GM15510 (cell line): Measurements from ENCODE around the gene NTM.

Experiments used
- POLR2A ChIP-seq: IDR thresholded peaks from 3 replicates; pipeline ENCODE4 v1.6.1; 2011; ENCODE audit warnings: borderline replicate concordance; ENCODE audit not compliant: insufficient read length; ENCODE audit errors: extremely low read depth

NTM gene

GRCh38 chr11:131767421-131767820 lies 397.0 kb downstream of the NTM start:
- no peak for TF ChIP-seq POLR2A

GRCh38 chr11:131770801-131771200 lies 400.4 kb downstream of the NTM start:
- TF ChIP-seq POLR2A: no peak

DNA sequence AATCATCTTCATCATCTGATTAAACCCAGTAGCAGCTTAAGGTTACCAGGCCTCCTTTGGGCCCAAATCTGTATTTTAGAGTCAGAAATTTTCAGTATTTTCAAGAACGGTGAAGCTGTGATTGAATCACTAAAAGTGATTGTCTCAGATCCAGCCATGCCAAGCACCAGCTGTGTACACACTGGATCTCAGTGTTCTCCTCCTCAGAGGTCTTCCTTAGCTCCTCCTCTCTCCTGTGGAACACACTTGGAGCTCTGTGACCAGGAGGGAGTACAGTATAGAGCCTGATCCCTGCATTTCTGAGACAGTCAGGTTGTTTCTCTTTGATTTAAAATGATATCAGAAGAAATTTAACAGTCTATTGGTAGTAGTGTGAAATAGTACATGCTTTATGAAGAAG lies 401.1 kb downstream of the NTM start:
- TF ChIP-seq POLR2A: no peak

- TF ChIP-seq POLR2A: no peak
Measured at GRCh38 chr11:131773626-131774025, 403.2 kb downstream of the NTM start.

GRCh38 chr11:131776211-131776610 lies 405.8 kb downstream of the NTM start:
- TF ChIP-seq POLR2A: no peak

- TF ChIP-seq POLR2A: no peak
Measured at GRCh38 chr11:131785801-131786200, 415.4 kb downstream of the NTM start.

DNA sequence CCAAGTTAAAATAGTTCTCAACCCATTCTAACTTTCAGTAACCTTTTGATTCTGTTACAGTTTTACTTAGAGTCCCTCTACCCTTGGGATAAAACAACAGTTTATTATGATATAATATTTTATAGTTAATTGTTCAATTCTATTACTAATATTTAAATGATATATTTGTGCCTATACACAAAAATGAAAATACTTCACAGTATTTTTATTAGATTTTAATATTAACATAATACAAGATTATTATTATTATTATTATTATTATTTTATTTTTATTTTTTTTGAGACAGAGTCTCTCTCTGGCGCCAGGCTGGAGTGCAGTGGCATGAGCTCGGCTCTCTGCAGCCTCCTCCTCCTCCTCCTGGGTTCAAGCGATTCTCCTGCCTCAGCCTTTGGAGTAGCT lies 416.7 kb downstream of the NTM start:
- no peak for TF ChIP-seq POLR2A

GRCh38 chr11:131790586-131790985 lies 420.2 kb downstream of the NTM start:
- TF ChIP-seq POLR2A: no peak

GRCh38 chr11:131792243-131792642 lies 421.8 kb downstream of the NTM start:
- TF ChIP-seq POLR2A: no peak

DNA sequence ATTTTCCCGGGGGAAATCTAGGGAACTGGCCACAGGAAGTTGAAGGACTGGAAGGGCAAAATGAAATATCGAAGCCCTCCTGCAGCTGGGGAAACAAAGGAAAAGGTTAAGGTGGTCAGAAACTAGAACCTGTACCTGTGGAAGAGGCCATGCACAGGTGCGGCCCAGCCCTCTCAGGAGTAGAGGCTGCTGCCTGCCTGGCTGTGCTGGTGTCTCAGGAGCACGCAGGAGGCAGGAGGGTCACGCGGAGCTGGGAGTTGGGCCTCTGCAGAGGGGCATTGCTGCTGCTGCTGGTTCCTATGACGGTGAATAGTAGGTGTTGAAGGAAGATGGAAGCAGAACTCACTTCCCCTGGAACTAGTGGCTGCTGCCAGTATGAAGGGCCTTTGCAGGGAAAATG lies 425.7 kb downstream of the NTM start:
- TF ChIP-seq POLR2A: no peak

- no peak for TF ChIP-seq POLR2A
Measured at GRCh38 chr11:131796541-131796940, 426.1 kb downstream of the NTM start.

DNA sequence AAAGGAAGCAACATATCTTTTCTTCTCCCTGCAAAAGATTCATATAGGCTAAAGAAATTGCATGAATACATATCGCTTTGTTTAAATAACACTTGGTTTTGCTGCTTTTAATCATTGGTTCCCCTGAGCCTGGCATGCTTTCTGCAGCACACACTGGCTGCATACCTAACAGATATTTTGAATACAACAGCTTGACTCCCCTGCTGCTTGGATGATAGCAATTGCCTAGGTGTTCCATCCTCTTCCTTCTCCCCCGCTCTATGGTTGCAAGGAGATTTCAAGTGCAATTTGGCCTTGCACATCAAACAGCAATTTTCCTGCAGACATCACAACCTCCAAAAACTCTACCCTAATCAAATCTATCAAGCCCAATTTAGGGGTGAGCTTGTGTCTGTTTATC lies 430.0 kb downstream of the NTM start:
- TF ChIP-seq POLR2A: no peak

- no peak for TF ChIP-seq POLR2A
Measured at GRCh38 chr11:131802440-131803115, 432.2 kb downstream of the NTM start.

DNA sequence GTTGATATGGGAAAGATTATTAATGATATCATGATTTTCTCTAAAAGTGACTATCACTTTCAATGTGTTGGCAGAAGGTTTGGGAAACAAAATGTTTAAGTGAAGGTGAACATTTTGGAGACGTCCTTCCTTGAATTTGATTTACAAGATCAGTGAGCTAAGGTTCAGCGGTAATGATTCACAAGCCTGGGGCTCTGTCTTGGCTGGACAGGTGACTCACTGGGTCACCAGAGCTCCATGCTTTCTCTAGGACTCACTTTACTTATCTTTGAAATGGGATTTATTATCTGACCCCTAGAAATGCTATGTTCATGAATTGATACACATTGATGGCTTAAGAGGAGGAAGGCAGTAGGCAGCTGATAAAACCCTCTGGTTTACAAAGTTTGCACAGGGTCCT lies 437.5 kb downstream of the NTM start:
- TF ChIP-seq POLR2A: no peak

DNA sequence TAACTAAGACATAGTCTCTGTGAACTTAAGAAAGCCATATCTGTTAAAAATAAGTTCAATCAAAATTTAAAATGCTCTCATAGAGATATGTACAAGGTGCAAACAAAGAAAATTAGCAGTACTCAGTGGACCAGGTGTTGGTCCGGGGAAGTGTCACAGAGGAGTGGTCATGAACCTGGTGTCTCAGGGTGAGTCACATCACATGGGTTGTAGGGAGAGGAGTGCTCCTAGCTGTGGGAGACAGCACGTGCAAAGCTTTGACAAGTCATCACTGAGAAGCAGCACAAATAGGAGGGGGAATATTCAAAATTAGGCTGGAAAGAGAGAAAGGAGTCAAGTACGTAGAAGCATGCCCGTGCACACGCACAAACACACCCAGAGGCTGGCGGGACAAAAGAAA lies 438.1 kb downstream of the NTM start:
- no peak for TF ChIP-seq POLR2A

DNA sequence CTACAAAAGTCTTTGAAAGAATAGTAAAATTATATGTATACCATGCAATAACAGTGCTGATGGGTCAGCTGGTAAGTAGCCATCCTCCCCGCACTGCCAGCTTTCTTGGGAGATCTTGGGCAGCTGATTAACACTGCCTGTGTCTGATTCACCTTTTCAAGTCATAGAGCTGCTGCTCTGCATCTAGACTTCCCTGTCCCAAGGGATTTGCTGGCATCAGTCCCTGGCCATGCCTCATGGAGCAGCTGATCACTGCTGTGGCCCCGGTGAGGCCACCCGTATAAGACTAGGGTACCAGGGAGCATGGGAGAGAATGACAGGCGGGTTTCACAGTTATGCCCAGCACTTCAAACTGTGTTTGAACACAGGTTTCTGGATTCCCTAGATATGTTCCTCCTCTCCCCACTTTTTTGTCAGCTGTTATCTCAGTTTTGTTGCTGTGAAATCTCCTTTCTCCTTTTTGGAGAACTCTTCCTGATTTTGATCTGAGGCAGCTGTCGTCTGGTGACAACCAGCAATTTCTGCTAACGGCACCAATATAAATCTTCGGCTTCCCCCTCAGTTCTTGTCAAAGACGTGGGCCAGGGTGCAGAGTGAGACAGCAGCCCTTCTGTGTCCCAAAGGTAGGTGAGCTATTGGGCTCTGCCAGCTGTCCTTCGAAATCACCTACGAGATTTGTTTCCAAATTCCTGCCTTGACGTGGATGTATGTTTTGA lies 438.9 kb downstream of the NTM start:
- TF ChIP-seq POLR2A: no peak
